ENCODE results near the gene MARK3. TPM values are rescaled to one million over a fixed set of nuclear protein-coding genes. Genes with fewer than 3 reads are reported as not detected.

The MARK3 gene
- total RNA-seq, 1 donor from 2014 or later, result 99.4 TPM

Other genes with a start within 250 kb of the MARK3 start
- 266 TPM for gene EIF5, start 51.2 kb upstream of the MARK3 start, total RNA-seq
- gene CKB, start 137.4 kb downstream of the MARK3 start, total RNA-seq, result 115 TPM
- gene TRMT61A, start 143.8 kb downstream of the MARK3 start, total RNA-seq, result 11.0 TPM
- gene BAG5, start 177.2 kb downstream of the MARK3 start, total RNA-seq, result 29.8 TPM
- gene COA8, start 177.5 kb downstream of the MARK3 start, total RNA-seq, result 33.0 TPM
- 171 TPM for gene KLC1, start 243.8 kb downstream of the MARK3 start, total RNA-seq